ENCODE results near the gene PRDM15.

DNA sequence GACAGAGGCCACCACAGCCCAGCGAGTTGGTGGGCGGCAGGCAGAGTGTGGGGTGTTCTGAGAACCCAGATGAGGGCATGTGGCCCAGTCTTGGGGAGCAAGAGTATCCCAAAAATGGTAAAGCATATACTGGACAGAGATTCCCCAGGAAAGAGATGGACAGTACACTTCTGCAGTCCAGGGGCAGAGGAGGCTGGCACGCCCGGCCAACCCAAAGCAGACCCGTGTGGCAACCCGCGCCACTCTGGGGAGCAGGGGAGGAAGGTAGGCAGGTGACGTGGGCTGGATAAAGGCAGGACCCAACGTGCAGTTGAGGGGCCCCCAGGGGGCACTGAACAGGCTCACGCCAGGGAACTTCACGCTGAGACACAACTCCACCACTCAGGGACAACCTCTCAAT lies 65.9 kb downstream of the PRDM15 start:
- TF ChIP-seq CTCF (IDR thresholded peaks at IDR 0.05 in 8 of 11, conservative IDR thresholded peaks at IDR 0.05 in 3 of 11) = no peak
- no peak for TF ChIP-seq POLR2A (IDR thresholded peaks at IDR 0.05)
- no peak for TF ChIP-seq POLR2AphosphoS5 (IDR thresholded peaks at IDR 0.05)
